RWPE2 (cell line): ENCODE data around the gene ZNF524.
A peak's percentile ranks its signal among the peaks of the same experiment; 100 is the strongest.

Experiments used
- ATAC-seq: fragments of 200-7000 bp; cut with Tn5 transposase; 3 replicates; pipeline ENCODE4 v1.9.1; 2021; ENCODE audit warnings: low read depth
- DNase-seq: peaks from one replicate; pipeline ENCODE4 v3.0.0-alpha.2; 2020; ENCODE audit warnings: low spot score
- H3K27ac ChIP-seq: fragments of 450-650 bp; 2 replicates; pipeline ENCODE4 v1.5.1; 2017; ENCODE audit warnings: mild to moderate bottlenecking; ENCODE audit not compliant: poor library complexity, severe bottlenecking
- H3K27me3 ChIP-seq: fragments of 250-450 bp; sonication (Bioruptor Pico); 2 replicates; pipeline ENCODE4 v1.5.1; 2021; ENCODE audit warnings: mild to moderate bottlenecking, moderate library complexity; ENCODE audit not compliant: insufficient read depth, poor library complexity, severe bottlenecking
- H3K36me3 ChIP-seq: fragments of 250-450 bp; sonication (Bioruptor Pico); 2 replicates; pipeline ENCODE4 v1.5.1; 2020; ENCODE audit warnings: low read depth, mild to moderate bottlenecking, moderate library complexity
- H3K4me1 ChIP-seq: fragments of 250-450 bp; sonication (Bioruptor Pico); 2 replicates; pipeline ENCODE4 v1.5.1; 2021; ENCODE audit warnings: mild to moderate bottlenecking, moderate library complexity; ENCODE audit not compliant: insufficient read depth, poor library complexity, severe bottlenecking
- H3K4me3 ChIP-seq: fragments of 250-450 bp; sonication (Bioruptor Pico); 2 replicates; pipeline ENCODE4 v1.5.1; 2021; ENCODE audit warnings: mild to moderate bottlenecking, moderate library complexity; ENCODE audit not compliant: severe bottlenecking
- H3K9me3 ChIP-seq: fragments of 250-450 bp; sonication (Bioruptor Pico); 2 replicates; pipeline ENCODE4 v1.5.1; 2021; ENCODE audit warnings: mild to moderate bottlenecking, moderate library complexity; ENCODE audit not compliant: severe bottlenecking
- CTCF ChIP-seq: fragments of 450-650 bp; IDR thresholded peaks from one replicate; pipeline ENCODE4 v1.5.1; 2017; ENCODE audit warnings: mild to moderate bottlenecking, moderate library complexity; ENCODE audit not compliant: poor library complexity, severe bottlenecking

ZNF524 gene

DNA sequence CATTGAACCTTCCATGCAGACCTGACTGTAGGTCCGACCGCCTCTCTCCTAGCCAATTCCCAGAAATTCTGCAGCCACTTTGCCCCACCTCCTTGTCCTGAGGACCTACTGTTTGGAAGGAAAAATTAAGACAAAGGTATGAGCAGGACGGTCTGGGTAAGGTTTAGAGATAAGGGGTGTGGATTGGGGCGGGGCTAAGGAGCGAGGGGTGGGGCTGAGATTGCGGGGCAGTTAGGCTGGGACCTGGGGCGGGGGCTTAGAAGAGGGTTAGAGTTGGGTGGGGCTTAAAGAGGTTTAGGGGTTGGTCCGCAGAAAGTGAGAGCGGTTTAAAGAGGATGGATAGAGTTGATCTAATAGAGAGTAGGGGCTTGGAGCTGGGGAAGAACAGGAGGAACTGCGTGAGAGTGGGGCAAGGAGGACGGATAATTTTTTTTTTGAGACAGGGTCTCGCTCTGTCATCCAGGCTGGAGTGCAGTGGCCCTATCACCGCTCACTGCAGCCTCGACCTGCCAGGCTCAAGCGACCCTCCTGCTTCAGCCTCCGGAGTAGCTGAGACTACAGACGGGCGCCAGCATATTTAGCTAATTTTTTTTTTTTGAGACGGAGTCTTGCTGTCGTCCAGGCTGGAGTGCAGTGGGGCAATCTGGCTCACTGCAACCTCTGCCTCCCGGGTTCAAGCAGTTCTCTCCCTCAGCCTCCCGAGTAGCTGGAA is 3.6 kb downstream of the ZNF524 start:
- no peaks in the 10 kb centered on the region for H3K27me3 ChIP-seq
- TF ChIP-seq CTCF: no peak
- no peaks in the 10 kb centered on the region for H3K9me3 ChIP-seq
- ATAC-seq (no peak), DNase-seq (no peak)
- H3K27ac ChIP-seq: peak overlapping the region; percentile 93
- no peak overlapping the region for H3K4me3 ChIP-seq
- H3K36me3 ChIP-seq: peaks cover 15% of the 10 kb centered on the region
- H3K4me1 ChIP-seq: peaks cover 15% of the 10 kb centered on the region

DNA sequence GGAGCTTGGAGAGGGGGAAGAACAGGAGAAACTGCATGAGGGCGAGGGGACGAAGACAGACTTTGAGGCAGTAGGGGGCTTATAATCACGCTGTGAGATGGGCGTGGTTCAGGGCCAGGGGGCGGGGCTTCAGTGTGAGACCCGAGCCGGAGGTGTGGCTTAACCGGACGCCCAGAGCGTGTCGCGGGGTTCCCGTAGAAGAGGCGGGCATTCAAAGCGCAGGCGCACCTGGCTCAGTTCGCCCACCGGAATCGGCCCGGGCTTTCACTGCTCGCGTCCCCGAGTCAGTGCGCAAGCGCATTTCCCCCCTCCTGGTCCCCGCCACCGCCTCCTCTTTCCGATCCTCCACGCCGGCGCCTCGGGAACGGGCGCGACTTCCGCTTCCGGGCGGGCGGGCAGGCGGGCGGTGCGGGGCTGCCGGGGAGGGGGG is 5.1 kb downstream of the ZNF524 start:
- Histone ChIP-seq H3K36me3 (peaks cover 30% of the 10 kb centered on the region), H3K4me3 (peak overlapping the region; percentile 79), H3K27me3 (no peaks in the 10 kb centered on the region), H3K4me1 (peaks cover 15% of the 10 kb centered on the region), H3K27ac (peak overlapping the region; percentile 93), H3K9me3 (no peaks in the 10 kb centered on the region)
- DNase-seq (peak; percentile 99), ATAC-seq (peak; percentile 76)
- TF ChIP-seq CTCF: no peak

DNA sequence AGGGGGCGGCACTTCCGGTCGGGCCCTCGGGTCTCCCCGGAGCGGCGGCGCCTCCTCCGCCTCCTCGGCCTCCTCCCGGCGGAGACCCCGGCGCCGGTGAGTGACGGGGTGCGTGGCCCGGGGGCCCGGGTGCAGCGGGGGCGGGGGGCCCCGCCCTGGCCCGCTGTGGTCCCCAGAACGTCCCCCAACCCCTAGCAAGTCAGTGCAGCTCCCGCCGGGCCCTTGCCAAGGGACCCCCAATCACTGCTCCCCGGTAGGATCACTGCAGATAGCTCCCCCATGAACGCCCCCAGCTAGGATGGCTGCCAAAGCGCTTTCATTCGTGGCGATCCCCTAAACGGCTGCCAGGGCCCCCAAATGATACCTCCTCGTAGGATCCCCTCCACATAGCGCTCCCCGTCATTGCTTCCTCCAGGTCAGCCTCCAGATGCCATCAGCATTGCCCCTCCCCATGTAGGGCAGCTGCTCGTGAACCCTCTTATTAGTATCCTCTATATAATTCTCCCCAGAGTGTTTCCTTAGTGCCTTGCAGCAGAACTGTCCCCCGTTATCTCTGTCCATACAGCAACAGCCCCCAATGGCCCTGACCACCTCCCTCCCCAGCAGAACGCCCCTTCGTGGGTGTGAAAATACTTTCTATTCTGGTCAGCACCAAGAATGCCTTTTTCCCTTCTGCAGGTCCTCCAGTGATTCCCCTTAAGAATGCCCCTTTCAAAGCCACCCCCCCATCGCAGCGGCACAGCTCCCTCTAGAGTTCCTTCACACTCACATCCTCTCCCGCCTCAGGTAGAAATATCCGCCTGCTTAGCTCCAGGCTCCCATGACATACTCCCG is 5.8 kb downstream of the ZNF524 start, which contains the start of gene ZNF865:
TSS of gene ZNF865 (plus strand) at position 11 of the 834 bp plus-strand sequence. CDS start 7,972 bp downstream, outside the sequence.
- Histone ChIP-seq H3K4me1 (peaks cover 13% of the 10 kb centered on the region), H3K27ac (peak within 1 kb of the TSS; percentile 93), H3K27me3 (no peaks in the 10 kb centered on the region), H3K9me3 (no peaks in the 10 kb centered on the region), H3K4me3 (peak within 1 kb of the TSS; percentile 79), H3K36me3 (peaks cover 33% of the 10 kb centered on the region)
- DNase-seq (no peak), ATAC-seq (peak; percentile 55)
- TF ChIP-seq CTCF: peak; percentile 89

- Histone ChIP-seq H3K27ac (peak overlapping the region; percentile 93), H3K27me3 (no peaks in the 10 kb centered on the region), H3K36me3 (peaks cover 33% of the 10 kb centered on the region), H3K4me1 (peaks cover 7% of the 10 kb centered on the region), H3K4me3 (peak overlapping the region; percentile 79), H3K9me3 (no peaks in the 10 kb centered on the region)
- ATAC-seq: no peak
- DNase-seq: no peak
- TF ChIP-seq CTCF: peak; percentile 59
These were observed 6.3 kb downstream of the ZNF524 start for GRCh38 chr19:55606471-55606787.
